ENCODE data around the gene TMEM266.

The TMEM266 gene

DNA sequence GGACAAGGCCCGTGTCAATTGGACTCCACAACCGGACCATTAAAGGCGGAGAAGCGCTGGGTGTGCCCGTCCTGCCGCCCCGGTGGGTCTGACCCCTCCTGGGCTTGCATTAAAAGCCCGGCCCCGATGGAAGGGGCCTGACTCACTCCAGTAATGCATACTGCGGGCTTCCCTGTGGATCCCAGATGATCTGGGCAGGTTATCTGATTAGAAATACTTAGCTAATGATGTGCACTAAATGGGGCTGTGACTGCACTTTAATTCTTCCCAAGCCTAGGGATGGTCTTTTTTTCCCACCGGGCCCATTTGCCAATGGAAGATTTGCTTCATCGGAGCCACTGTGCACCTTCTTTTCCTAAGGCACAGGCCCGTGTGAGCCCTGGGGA lies 124.9 kb downstream of the TMEM266 start:
- no peak for DNase-seq (ENCODE audit: low spot score)

GRCh38 chr15:76185716-76186115 lies 125.9 kb downstream of the TMEM266 start:
- DNase-seq (ENCODE audit: low spot score) = peak; percentile 81

GRCh38 chr15:76187163-76187562 lies 127.4 kb downstream of the TMEM266 start:
- no peak for DNase-seq (ENCODE audit: low spot score)

DNA sequence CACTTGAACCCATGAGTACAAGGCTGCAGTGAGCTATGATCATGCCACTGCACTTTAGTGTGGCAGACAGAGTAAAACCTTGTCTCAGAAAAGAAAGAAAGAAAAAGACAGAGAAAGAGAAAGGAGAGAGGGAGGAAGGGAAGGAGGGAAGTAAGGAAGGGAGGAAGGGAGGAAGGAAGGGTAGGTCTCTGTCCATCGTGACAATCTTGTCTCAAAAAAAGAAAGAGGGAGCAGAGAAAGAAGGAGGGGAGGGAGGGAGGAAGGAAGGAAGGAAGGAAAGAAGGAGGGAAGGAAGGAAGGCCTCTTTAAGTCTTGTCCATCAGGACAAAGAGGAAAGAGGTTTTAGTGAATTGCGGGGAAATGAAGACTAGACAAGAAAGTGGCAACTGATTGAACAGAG lies 129.3 kb downstream of the TMEM266 start:
- no peak for DNase-seq (ENCODE audit: low spot score)

DNA sequence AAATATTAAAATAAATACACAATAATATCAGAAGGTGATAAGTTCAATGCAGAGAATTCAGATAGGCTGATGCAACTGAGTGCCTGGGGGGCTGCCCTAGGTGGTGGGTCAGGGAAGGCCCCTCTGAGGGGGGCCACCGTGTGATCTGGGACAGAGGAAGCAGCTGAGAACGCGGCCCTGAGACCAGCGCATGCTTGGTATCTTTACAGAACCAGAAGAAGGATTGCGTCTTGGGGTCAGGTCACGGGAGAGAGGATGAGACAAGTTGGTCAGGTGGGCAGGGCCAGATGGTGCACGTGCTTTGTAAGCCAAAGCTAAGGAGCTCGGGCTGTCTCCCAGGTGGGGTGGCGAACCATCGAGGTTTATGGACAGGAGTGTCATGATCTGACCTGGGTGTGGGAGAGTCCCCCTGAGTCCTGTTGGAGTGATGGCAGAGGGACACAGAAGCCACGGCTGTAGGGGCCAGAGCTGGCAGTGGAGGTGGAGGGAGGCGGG lies 130.3 kb downstream of the TMEM266 start:
- no peak for DNase-seq (ENCODE audit: low spot score)

- DNase-seq (ENCODE audit: low spot score) = peak; percentile 95
Measured at GRCh38 chr15:76190751-76191538, 131.2 kb downstream of the TMEM266 start.

DNA sequence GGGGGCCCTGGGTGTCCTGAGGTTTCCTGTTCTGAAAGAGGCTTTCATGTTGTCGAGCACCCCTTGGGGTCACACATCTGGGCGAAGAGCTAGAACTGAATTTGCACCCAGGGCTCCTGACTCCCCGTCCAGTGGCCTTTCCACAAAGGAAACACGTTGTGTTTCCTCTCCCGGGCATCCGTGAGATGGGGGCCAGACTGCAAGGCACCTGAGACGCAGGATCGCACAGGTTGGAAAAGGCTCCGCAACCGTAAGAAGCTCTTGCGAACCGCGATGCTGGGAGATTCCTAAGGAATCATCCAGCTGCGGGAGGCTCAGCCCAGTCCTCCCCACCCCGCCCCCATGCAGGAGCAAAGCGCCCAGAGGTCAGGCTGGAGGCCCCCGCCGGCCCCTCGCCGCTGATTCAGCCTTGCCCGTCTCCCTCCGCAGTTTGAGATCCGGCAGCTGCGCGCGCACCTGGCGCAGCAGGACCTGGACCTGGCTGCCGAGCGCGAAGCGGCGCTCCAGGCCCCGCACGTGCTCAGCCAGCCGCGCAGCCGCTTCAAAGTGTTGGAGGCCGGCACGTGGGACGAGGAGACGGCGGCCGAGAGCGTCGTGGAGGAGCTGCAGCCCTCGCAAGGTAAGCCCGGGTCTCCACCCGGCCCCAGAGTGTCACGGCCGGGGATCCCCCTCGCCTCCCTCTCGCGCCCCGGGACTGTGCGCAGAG lies 131.9 kb downstream of the TMEM266 start:
- DNase-seq (ENCODE audit: low spot score) = no peak

- no peak for DNase-seq (ENCODE audit: low spot score)
Measured at GRCh38 chr15:76192715-76193114, 132.9 kb downstream of the TMEM266 start.

DNA sequence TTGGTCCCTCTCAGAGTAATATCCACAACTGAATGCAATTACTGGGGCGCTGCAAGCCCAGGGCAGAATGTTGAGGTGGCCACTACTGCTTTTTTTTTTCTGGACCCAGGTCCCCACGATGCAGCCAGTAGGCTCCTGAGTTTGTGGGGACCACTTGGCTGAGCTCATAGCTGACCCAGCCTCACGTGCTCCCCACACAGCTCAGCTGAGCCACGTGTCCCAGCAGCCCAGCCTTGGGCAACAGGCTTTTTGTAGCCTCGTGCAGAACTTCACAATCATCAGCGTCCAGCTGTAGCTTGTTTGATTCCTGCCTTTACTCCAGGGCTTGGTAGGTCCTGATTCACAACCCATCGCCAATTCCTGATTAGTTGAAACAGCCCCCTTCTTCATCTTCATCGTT lies 134.1 kb downstream of the TMEM266 start:
- DNase-seq (ENCODE audit: low spot score) = no peak

GRCh38 chr15:76195506-76196268 lies 135.9 kb downstream of the TMEM266 start:
- no peak for DNase-seq (ENCODE audit: low spot score)

DNA sequence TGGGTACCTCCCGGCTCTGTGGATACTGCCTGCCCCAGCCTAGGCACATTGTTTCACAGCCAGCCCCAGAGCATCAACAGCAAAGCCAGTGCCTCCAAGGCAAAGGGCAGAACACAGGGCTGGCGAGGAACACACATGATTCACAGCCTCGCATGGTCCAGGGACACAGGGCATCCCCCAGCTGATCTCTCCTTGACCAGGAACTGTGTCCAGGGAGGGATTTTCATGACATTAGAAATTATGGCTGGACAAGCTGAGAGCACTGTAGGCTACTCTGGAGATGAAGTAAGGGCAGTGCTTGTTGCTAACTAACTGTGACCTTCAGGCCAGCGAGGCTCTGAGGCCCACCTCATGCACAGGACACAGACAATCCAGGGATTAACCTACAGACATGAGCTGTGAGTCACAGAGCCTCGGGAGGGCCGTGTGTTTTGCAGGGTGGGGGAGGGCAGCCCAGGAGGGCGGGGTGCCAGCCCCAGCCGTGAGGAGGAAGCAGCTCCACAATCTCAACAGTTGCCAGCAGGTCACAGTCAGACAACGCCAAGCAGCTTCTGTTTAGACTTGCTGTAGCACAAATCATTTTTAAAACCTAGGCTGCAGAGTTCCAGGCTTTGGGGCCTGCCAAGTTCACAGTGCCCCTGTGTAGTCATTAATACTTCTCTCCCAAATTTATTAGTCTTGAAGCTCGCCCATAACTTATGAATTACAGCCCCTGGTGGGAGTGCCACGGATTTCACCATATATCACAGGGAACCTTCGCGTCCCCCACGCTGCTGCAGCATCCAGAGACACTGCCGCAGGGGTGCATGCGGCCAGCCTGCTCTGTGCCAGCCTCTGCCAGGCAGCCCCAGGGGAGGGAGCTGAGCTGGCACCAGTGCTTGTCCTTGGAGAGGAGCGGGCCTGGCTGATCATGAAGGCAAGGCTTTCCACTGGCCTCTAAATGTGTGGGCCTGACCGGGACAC lies 136.8 kb downstream of the TMEM266 start:
- peak; percentile 61 for DNase-seq (ENCODE audit: low spot score)

DNA sequence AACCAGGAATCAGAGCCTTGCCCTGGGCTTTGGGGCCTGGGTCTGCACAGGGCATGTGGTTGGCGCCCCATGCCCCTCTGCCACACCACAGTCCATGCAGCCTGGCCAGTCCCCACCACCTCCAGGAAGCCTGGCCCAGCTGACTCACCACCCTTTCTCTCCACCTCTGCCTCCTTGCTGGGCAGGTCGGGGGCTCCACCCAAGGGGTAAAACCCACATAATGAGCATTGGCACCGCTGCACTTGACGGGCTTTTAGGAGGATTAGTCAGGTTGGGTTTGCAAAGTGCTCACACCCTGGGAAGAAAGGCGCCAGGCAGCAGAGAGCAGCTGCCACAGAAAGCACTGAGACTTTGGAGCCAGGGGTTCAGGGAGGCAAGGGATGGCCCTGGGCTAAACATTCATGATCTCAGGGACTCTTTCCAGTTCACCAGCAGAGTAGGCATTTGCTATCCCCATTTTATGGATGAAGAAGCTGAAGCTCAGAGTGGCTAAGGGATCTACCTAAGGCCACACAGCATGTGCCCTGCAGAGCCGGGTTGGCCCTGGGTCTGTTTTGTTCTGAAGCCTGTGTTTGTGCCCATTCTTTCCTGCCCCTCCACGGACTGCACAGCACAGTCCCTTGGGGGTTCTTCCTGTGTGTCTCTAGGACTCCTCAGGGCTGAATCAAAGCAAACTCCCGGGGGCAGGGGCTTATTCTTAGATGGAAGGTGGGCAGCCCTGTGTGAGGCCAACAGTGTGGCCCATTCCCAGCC lies 138.1 kb downstream of the TMEM266 start:
- no peak for DNase-seq (ENCODE audit: low spot score)

DNA sequence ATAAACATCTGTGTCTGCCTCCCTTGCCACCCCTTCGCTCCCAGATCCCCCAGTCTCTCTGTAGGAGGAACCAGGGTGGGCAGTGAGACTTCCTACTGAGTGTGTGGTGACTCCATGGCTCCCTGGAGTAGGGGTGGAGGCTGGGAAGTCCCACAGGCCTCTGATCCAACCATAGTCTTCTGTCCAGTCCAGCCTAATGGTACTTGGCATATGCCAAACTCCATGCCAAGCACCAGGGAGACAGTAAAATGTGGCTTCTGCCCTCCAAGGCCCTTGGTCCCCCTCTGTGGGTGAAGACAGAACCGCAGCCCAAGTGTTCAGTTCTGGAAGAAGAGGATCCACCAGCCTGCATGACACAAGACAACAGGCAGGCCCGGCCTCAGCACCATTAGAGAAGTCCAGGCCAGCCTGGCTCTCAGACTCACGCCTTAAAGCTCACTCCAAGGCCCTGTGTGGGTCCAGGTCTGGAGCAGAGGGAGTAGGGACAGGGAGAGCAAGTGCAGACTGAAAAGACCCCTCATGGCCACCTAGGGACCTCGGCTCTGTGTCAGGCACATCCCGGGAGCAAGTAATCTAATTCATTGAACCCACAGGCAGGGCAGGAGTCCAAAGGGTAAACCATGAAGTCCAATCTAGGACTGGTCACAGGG lies 138.8 kb downstream of the TMEM266 start:
- no peak for DNase-seq (ENCODE audit: low spot score)

GRCh38 chr15:76199106-76200082 lies 139.6 kb downstream of the TMEM266 start:
- DNase-seq (ENCODE audit: low spot score) = no peak

DNA sequence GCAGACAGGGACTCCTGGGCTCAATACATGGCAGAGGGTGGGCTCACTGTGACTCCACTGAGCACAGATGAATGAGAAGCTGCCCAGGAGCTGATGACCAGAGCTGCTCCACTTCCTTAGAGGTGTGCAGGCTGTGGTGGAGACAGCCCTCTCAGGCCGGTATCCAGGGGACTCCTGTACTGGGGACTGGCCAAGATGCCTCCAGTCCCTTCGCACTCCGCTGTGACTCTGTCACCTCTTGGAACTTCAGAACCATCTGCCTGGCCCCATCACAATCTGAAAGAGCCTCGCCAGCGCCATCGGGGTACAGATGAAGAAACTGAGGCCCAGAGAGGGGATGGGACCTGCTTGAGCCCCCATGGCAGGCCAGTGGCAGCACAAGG lies 140.3 kb downstream of the TMEM266 start:
- no peak for DNase-seq (ENCODE audit: low spot score)

DNA sequence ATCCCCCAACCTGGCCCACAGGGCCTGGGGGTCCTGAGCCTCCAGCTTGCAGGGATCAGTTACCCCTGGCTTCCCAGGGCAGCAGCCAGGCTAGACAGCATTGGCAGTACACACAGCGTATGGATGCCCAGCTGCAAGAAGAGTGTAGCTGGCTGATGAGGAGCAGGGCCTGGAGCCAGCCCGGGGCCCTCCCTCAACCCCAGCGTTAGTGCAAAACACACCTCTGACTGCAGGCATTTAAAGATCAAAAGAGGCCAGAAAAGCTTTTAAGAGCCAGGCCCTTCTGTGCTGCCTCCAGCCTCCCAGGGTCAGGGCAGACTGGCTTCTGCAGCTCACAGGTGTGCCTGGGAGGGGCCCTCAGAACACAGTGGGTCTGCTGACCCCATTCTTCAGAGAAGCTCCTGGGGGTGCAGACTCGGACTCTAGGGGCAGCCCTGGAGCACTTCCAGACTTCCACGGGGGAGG lies 140.9 kb downstream of the TMEM266 start:
- DNase-seq (ENCODE audit: low spot score) = no peak

GRCh38 chr15:76201536-76202255 lies 141.9 kb downstream of the TMEM266 start:
- DNase-seq (ENCODE audit: low spot score) = no peak

All from iPS-NIHi11 (cell line).